Cerebellar nuclear complex (tissue), 1 donor: Measurements from ENCODE around the gene LAMB1.

Experiments used
- DNase-seq, 2 experiments: peaks; one replicate each; lab custom pipeline; 2025; lab: John Stamatoyannopoulos, UW

Gene LAMB1

GRCh38 chr7:107998660-107999480, 4.1 kb downstream of the LAMB1 start:
- no peak for DNase-seq

- DNase-seq, result no peak
These were observed 4.8 kb downstream of the LAMB1 start for GRCh38 chr7:107998150-107998549.

GRCh38 chr7:107996072-107996882, 6.7 kb downstream of the LAMB1 start:
- no peak for DNase-seq

- DNase-seq, result no peak
These were observed 7.5 kb downstream of the LAMB1 start for GRCh38 chr7:107995184-107996071.

- DNase-seq, result no peak
These were observed 8.4 kb downstream of the LAMB1 start for GRCh38 chr7:107994421-107995030.

GRCh38 chr7:107993891-107994291, 9.1 kb downstream of the LAMB1 start:
- DNase-seq, result no peak

GRCh38 chr7:107989618-107990373, 13.2 kb downstream of the LAMB1 start:
- no peak for DNase-seq

- DNase-seq, result no peak
These were observed 20.0 kb downstream of the LAMB1 start for GRCh38 chr7:107982918-107983389.

- DNase-seq, result no peak
These were observed 20.7 kb downstream of the LAMB1 start for GRCh38 chr7:107982042-107982840.

GRCh38 chr7:107981466-107981865, 21.5 kb downstream of the LAMB1 start:
- DNase-seq, result no peak

GRCh38 chr7:107980671-107981190, 22.2 kb downstream of the LAMB1 start:
- DNase-seq, result no peak

- no peak for DNase-seq
These were observed 22.8 kb downstream of the LAMB1 start for GRCh38 chr7:107980171-107980570.

GRCh38 chr7:107978815-107979408, 24.0 kb downstream of the LAMB1 start:
- DNase-seq, result no peak

- DNase-seq, result no peak
These were observed 25.9 kb downstream of the LAMB1 start for GRCh38 chr7:107977048-107977447.

- DNase-seq, result no peak
These were observed 26.3 kb downstream of the LAMB1 start for GRCh38 chr7:107976620-107977019.

GRCh38 chr7:107975394-107976013, 27.5 kb downstream of the LAMB1 start:
- no peak for DNase-seq

GRCh38 chr7:107973861-107974260, 29.1 kb downstream of the LAMB1 start:
- no peak for DNase-seq

GRCh38 chr7:107972941-107973376, 30.0 kb downstream of the LAMB1 start:
- DNase-seq, result no peak

- DNase-seq, result no peak
These were observed 30.9 kb downstream of the LAMB1 start for GRCh38 chr7:107972075-107972482.
